HG02840 (cell line): Measurements from ENCODE around the gene SGK1.

Experiments used
- ATAC-seq: cut with Tn5 transposase; IDR thresholded peaks from one replicate; pipeline ENCODE4 v1.9.1; 2021; ENCODE audit warnings: mild to moderate bottlenecking, moderate library complexity, moderate number of reproducible peaks; ENCODE audit not compliant: unreplicated experiment, low FRiP score

The SGK1 gene

DNA sequence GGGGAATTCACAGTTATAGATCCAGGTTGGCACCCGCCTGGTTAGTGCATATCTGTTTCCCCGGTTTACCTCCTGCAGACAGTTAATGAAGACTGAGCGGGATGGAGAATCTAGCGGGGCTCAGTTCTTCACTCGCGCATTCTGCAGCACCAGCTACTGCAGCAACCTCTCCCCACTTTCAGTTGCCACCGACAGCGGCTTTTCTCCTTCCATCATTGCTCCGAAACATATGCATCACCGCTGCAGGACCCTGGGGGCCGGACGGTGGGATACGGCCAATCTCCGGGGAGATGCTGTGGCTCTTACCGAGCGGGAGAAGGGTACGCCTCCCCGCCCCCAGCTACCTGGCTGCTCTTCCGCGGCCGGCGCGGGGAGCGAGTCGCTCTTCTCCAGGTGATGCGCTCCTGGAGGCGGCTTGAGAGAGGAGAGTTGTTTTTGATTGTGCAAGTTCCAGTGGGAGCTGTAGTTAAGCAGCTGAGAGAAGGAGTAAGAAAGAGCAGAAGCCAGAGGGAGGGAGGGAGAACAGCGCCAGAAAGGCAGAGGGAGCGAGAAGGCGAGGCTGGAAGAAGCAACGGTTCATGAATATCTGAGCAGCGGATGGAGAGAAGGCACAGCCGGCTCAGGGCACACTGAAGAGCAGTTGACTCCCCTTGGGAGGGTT is at the start of gene SGK1:
SGK1 (minus strand) TSS at position 642 of the 661 bp plus-strand sequence. CDS start 652 bp downstream, outside the sequence.
- no peak for ATAC-seq

DNA sequence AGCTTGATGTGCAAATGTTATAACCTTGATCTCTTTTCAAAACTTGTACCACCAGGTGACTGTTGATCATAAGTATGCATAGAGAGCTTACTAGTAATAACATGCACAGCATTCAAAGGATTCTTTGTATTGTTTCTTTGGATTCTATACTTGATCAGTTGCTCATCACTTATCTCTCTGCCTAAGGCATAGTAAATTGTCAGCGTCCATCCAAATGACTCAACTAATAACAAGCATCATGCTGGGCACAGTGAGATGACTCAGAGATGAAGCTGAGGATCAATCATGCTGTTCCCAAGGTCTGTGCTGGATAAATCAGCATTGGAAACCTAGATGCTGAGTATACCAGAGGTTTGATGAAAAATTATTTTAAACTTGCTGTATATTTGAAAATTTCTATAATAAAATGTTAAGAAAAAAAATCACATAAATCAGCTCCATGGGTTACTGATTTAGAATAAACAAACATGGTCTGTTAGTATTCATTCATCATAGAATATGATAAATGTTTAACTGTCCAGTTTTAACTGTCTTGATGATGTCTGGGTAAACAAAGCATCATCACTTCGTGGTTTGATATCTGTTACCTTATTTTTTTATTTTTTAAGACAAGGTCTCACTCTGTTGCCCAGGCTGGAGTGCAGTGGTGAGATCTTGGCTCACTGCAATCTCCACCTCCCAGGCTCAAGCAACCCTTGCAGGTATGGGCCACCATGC is 45.6 kb upstream of the SGK1 start:
- ATAC-seq = no peak

DNA sequence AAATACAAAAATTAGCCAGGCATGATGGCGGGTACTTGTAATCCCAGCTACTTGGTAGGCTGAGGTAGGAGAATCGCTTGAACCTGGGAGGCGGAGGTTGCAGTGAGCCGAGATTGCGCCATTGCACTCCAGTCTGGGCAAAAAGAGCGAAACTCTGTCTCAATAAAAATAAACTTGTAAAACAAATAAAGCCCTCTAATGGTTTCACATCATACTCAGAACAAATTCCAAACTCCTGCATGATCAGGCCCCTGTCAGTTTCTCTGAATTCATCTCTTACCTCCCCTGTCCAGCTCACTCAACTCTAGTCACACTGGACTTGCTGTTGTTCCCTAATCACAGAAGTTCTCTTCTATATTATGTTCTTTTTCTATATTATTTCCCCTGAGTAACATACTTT is 43.1 kb upstream of the SGK1 start:
- ATAC-seq = no peak

DNA sequence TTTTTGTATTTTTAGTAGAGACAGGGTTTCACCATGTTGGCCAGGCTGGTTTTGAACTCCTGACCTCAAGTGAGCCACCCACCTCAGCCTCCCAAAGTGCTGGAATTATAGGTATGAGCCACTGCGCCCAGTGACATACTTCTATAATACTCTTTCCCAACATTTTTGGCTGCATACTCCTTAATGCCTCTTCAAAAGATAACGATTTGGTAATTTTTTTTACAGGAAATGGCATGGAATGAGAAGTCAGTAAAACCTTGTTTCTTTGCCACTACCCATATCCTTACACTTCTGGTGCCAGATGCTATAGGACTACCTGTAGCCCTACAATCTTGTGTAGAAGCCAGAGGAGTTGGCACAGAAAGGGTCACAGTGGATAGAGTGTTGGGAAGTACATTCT is 41.4 kb upstream of the SGK1 start:
- no peak for ATAC-seq

- ATAC-seq = no peak
Measured at GRCh38 chr6:134358320-134358719, 40.4 kb upstream of the SGK1 start.

- no peak for ATAC-seq
Measured at GRCh38 chr6:134357022-134357487, 39.1 kb upstream of the SGK1 start.

GRCh38 chr6:134356405-134356804 is 38.5 kb upstream of the SGK1 start:
- ATAC-seq = no peak

DNA sequence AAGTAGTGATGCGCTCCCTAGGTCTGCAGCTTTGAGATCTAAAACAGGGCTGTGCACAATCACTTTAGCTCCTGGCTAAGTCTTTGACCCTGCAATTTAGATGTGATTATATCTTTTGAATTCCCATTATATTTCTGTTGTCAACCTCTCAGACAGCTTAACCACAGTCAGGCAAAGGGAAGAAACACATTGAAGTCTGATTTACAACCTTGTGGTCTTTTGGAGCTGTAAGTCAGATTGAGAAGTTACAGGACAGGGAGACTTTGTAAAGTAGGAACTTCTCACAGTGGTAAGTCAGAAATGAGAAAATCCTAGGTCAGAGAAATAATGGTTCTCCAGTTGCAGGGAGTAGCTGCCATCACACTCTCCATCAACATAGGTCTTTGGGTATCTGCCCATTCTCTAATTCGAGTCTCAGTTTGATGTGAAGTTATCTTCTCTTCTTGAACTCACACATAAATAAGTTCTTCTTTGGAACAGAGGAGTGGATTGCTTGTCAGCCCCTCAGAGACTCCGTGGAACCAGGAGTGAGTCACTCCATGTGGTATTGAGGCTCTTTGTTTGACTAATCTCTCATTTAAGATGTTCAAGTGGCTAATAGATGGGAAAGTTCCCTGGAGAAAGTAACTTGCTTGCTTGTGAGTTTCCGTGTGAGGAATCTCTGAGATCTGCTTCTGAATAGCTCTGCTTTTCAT is 35.0 kb upstream of the SGK1 start:
- ATAC-seq = no peak

GRCh38 chr6:134351615-134352474 is 33.9 kb upstream of the SGK1 start:
- no peak for ATAC-seq

DNA sequence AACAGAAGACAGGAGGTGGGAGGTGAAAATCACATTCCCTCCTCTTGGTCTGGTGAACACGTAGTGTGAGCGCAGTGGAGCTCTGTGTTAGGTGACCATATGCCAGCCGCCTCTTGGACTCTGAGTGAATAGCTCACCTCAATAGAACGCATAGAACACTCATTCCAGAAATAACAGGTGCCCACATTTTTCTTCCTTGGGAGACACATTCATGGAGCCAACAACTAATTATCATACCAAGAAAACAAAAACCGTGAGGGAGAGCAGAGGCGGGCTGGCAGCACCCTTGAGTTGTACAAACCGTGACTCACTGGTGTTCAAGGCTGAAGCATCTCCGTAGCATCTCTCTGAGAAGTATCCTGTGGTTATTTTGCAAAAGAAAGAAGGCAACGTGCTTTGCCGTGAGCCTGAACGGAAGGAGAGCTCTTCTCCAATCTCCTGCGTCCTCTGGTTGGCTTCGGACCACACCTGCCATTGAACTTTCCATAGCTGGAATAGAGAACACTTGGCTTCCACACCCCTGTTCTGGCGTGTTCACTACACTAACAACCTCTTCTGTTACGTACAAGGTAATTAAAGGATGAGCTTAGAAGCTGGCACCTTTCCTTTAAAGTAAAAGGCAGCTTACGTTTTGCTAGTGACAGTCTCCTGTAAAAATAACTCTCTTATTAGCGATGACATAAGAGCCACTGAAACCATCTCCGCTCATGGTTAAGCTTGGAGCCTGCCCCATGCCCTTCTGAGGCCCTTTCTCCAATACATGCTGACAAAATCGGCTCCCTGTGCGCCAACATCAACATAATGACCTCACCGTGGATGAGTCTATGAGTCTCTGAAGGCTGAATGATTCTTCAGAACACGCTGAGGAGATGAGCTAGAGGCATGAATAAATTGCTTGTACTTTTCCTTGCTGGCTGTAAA is 30.2 kb upstream of the SGK1 start:
- ATAC-seq = no peak

- ATAC-seq = no peak
Measured at GRCh38 chr6:134346932-134347545, 29.1 kb upstream of the SGK1 start.

DNA sequence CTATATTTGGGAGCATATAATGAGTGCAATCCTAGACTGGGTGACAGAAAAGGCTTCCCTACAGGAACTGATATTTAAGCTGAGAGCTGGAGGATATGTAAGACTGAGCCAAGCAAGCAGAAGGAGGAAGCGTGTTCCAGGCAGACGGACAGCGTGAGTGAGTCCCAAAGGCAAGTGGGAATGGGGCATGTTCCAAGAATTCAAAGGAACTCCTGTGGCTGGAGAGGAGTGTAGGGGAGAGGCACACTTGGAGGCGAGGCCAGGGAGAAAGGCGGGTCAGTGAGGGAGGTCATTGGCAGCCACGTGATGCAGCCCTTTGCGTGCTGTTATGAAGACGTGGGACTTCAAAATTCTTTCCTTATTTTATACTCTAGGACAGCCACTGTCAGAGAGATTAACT is 27.9 kb upstream of the SGK1 start:
- ATAC-seq = no peak

GRCh38 chr6:134343066-134343465 is 25.2 kb upstream of the SGK1 start:
- ATAC-seq = no peak

DNA sequence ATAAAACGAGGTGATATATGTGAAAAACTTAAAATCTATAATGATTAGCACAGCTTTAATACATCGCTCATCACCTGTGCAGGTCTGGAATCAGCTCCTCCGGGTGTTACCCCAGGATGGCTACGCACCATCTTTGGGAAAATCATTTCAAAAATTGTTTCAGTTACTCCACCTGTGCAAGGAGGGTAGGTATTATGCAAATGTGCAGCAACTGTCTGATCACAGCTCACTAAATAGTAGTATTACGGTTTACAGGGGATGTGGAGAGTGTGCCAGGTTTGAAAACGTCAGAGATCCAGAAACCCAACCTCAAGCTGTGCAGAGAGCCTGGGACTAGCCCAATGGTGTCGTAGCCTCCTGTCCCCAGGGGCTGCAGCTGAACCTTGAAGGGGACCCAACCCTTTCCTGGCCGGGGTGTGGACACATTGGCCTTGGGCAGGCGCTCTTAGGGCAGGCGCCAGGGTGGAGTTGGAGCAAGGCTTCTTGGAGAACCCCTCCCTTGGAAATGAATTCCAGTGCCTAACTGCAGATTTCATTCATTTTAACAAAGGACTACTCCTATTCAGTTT is 24.2 kb upstream of the SGK1 start:
- ATAC-seq = no peak

DNA sequence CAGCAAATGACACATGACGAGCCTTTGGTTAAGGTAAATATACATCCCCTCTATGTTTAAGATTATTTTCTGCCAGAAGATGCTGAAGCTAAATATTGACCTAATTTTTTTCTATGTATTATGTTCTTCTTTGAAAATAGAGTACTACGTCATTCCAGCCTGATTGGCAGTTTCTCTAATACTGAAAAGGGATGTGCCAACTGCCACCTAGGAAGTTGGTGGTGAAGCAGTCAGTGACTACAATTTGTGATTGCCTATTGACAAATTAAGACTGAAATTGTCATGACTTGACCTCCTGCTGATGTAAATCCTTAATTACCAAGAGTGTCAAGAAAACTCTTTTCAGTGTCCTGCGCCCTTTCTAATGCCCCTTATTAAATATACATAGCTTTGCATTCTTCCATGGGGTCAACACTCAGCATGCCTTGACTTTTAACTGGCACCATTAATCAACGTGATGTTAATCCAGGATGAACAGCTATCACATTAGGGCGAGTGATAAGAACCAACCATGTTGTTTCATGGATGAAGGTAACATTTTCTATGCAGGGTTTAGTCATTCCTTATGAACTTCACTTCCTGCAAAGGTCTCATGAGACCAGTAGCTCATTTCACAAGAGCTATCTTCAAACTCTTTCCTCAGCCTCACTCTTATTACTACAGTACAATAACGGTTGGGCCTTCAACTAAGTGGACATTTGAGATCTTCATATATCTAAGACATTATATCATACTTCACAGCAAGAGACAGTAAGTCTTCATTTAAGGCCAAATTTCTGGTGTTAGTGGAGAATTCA is 22.5 kb upstream of the SGK1 start:
- ATAC-seq = no peak

DNA sequence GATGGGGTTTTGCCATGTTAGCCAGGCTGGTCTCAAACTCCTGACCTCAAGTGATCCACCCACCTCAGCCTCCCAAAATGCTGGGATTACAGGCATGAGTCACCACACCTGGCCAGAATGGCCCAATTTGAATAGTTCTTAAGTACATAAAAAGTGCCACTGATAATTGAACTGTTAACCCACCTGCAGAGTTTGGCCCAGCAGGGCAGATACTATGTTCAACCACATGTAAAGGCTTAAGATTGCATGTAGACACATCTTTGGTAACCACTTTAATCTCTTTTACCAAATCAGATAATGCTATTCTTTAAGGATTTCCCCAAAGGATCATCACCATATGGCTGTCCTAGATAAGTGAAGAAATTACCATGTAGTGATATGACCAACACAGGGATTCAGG is 21.3 kb upstream of the SGK1 start:
- no peak for ATAC-seq

DNA sequence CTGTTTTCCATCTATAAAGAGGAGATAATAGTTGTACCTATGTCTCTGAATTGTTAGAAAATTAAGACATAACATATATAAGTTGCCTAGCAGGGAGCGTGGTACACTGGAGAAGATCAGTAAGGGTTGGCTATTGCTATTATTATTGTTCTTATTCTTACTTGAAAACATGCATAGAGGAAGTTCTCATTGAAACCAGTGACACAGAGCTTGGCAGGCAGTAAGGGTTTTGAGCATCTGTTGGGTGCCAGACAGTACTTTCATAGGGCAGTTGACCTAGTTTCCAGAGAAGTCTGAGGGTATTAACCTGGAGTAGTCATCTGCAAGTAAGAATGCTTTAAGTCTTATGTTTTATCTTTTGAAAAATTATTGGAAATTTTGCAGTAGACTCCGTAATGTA is 13.3 kb upstream of the SGK1 start:
- no peak for ATAC-seq

- ATAC-seq = no peak
Measured at GRCh38 chr6:134330555-134330954, 12.6 kb upstream of the SGK1 start.
